Dermis blood vessel endothelial cell (primary cell): ENCODE results near the gene ZFAND6. TPM values are rescaled to one million over a fixed set of nuclear protein-coding genes. Genes with fewer than 3 reads are reported as not detected.
"Not testable (repeated sequence)": the region's sequence is repeated elsewhere in the genome, so short reads cannot be mapped to it uniquely, and the experiment has no call there.

Experiments used
- DNase-seq: peaks from one replicate; pipeline ENCODE4 v3.0.0; 2010
- total RNA-seq: library from RNA; depleted of rRNA; stranded (reverse); fragments of >200 nt; gene quantifications from 2 replicates; pipeline ENCODE4 v1.2.3, GENCODE V29; 2014

The ZFAND6 gene
- total RNA-seq, 1 donor from 2014 or later: 144 TPM

GRCh38 chr15:80151576-80151975 is 92.1 kb downstream of the ZFAND6 start:
- no peak for DNase-seq

- peak; percentile 93 for DNase-seq
Observed at GRCh38 chr15:80152180-80152895, 92.9 kb downstream of the ZFAND6 start.

GRCh38 chr15:80152896-80153876 is 93.7 kb downstream of the ZFAND6 start, which contains the start of gene FAH:
Gene FAH, plus strand, starts transcription at chr15:80152999. Its CDS starts 56 bp downstream, at chr15:80153055.
- peak; percentile 64 for DNase-seq

- DNase-seq: no peak
Observed at GRCh38 chr15:80153900-80154299, 94.4 kb downstream of the ZFAND6 start.

- no peak for DNase-seq
Observed at GRCh38 chr15:80154336-80154735, 94.9 kb downstream of the ZFAND6 start.

GRCh38 chr15:80155001-80155377 is 95.5 kb downstream of the ZFAND6 start:
- no peak for DNase-seq

- DNase-seq: not testable (repeated sequence)
Observed at GRCh38 chr15:80155378-80156175, 96.1 kb downstream of the ZFAND6 start.

GRCh38 chr15:80156176-80156720 is 96.8 kb downstream of the ZFAND6 start:
- DNase-seq: no peak

- DNase-seq: no peak
Observed at GRCh38 chr15:80157215-80157614, 97.7 kb downstream of the ZFAND6 start.

GRCh38 chr15:80159301-80159700 is 99.8 kb downstream of the ZFAND6 start:
- no peak for DNase-seq

- no peak for DNase-seq
Observed at GRCh38 chr15:80159811-80160569, 100.5 kb downstream of the ZFAND6 start.

GRCh38 chr15:80160570-80161156 is 101.2 kb downstream of the ZFAND6 start:
- DNase-seq: peak; percentile 87

GRCh38 chr15:80161468-80162016 is 102.1 kb downstream of the ZFAND6 start:
- no peak for DNase-seq

GRCh38 chr15:80162059-80162554 is 102.6 kb downstream of the ZFAND6 start:
- DNase-seq: no peak

- no peak for DNase-seq
Observed at GRCh38 chr15:80163217-80163616, 103.7 kb downstream of the ZFAND6 start.

- DNase-seq: no peak
Observed at GRCh38 chr15:80163897-80164296, 104.4 kb downstream of the ZFAND6 start.

GRCh38 chr15:80167936-80168335 is 108.5 kb downstream of the ZFAND6 start:
- no peak for DNase-seq

- no peak for DNase-seq
Observed at GRCh38 chr15:80168421-80168820, 108.9 kb downstream of the ZFAND6 start.

- DNase-seq: no peak
Observed at GRCh38 chr15:80169768-80170357, 110.4 kb downstream of the ZFAND6 start.

GRCh38 chr15:80170596-80170995 is 111.1 kb downstream of the ZFAND6 start:
- DNase-seq: no peak
